DND-41 (cell line): Measurements from ENCODE around the gene TRIAP1.

Experiments used
- EZH2 ChIP-seq: IDR thresholded peaks from 3 replicates; pipeline ENCODE4 v1.6.1; 2012; ENCODE audit warnings: borderline replicate concordance, low read depth, mild to moderate bottlenecking, moderate library complexity, low read length, inconsistent platforms; ENCODE audit not compliant: severe bottlenecking
- TF ChIP-seq, protein P1 (sequence below): IDR thresholded peaks from 2 replicates; pipeline ENCODE4 v1.5.1; 2012; ENCODE audit warnings: borderline replicate concordance, low read length, moderate library complexity, mild to moderate bottlenecking; ENCODE audit not compliant: poor library complexity, severe bottlenecking; ENCODE audit errors: extremely low read depth

GRCh38 chr12:120402217-120402616 lies 44.0 kb downstream of the TRIAP1 start:
- TF ChIP-seq, protein P1, sequence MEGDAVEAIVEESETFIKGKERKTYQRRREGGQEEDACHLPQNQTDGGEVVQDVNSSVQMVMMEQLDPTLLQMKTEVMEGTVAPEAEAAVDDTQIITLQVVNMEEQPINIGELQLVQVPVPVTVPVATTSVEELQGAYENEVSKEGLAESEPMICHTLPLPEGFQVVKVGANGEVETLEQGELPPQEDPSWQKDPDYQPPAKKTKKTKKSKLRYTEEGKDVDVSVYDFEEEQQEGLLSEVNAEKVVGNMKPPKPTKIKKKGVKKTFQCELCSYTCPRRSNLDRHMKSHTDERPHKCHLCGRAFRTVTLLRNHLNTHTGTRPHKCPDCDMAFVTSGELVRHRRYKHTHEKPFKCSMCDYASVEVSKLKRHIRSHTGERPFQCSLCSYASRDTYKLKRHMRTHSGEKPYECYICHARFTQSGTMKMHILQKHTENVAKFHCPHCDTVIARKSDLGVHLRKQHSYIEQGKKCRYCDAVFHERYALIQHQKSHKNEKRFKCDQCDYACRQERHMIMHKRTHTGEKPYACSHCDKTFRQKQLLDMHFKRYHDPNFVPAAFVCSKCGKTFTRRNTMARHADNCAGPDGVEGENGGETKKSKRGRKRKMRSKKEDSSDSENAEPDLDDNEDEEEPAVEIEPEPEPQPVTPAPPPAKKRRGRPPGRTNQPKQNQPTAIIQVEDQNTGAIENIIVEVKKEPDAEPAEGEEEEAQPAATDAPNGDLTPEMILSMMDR, result no peak
- TF ChIP-seq EZH2, result no peak
